Breast epithelium (tissue), 4 donors: Measurements from ENCODE around the gene EPB41L1. TPM values are rescaled to one million over a fixed set of nuclear protein-coding genes. Genes with fewer than 3 reads are reported as not detected.

Source experiments
- DNase-seq, 2 donors: peaks; one replicate each; pipeline ENCODE4 v3.0.0-alpha.2; 2019; ENCODE audit warnings: low spot score in 2 of 2
- H3K27ac ChIP-seq, 2 donors: fragments of 200-600 bp; sonication (generic) in 1 of 2; one replicate each; pipeline ENCODE4 v1.5.1; 2016 to 2019; ENCODE audit warnings: mild to moderate bottlenecking in 1 of 2
- H3K27me3 ChIP-seq, 2 donors: fragments of 200-600 bp; sonication (generic) in 1 of 2; one replicate each; pipeline versions ENCODE4 v1.5.1 to v1.6.0; 2017 to 2019; ENCODE audit warnings: control low read depth in 1 of 2, mild to moderate bottlenecking in 1 of 2
- H3K36me3 ChIP-seq: fragments of 200-600 bp; one replicate; pipeline ENCODE4 v1.5.1; 2019
- H3K4me1 ChIP-seq, 2 donors: fragments of 200-600 bp; sonication (generic); one replicate each; pipeline ENCODE4 v1.5.1; 2016 to 2019; ENCODE audit warnings: control low read depth in 1 of 2
- H3K4me3 ChIP-seq, 3 donors: fragments of 200-600 bp; sonication (generic); 1 replicate in 2 of 3; 2 replicates in 1 of 3; pipeline ENCODE4 v1.5.1; 2016 to 2019; ENCODE audit warnings: mild to moderate bottlenecking in 3 of 3, moderate library complexity in 2 of 3
- H3K9me3 ChIP-seq, 2 donors: fragments of 200-600 bp; sonication (generic) in 1 of 2; one replicate each; pipeline ENCODE4 v1.5.1; 2016 to 2019; ENCODE audit warnings: control low read depth in 1 of 2
- CTCF ChIP-seq, 3 donors: fragments of 450-650 bp; IDR thresholded peaks; one replicate each; pipeline ENCODE4 v1.5.1; 2016 to 2017; ENCODE audit warnings: antibody characterized with exemption in 3 of 3, mild to moderate bottlenecking in 3 of 3, moderate library complexity in 3 of 3
- POLR2A ChIP-seq: fragments of 450-650 bp; IDR thresholded peaks from one replicate; pipeline ENCODE4 v1.6.1; 2016; ENCODE audit warnings: antibody characterized with exemption, mild to moderate bottlenecking, moderate library complexity
- POLR2AphosphoS5 ChIP-seq, 3 donors: sonication (generic); formaldehyde crosslinking; IDR thresholded peaks; one replicate each; pipeline ENCODE4 v1.6.1; 2017; ENCODE audit warnings: antibody characterized with exemption in 3 of 3
- intact Hi-C: fragments of 100-400 bp; cut with DNase I; formaldehyde crosslinking; loops from one replicate; pipeline ENCODE4 v1.15.1; 2023; ENCODE audit warnings: low total_unique reads
- total RNA-seq, 3 donors: library from RNA; depleted of rRNA; stranded (reverse); fragments of >200 nt; gene quantifications; one replicate each; pipeline ENCODE4 v1.1.0, GENCODE V29; 2016

Gene EPB41L1
- total RNA-seq, 3 donors from 2014 or later = 37.0 to 66.4 (median 43.7) TPM

DNA sequence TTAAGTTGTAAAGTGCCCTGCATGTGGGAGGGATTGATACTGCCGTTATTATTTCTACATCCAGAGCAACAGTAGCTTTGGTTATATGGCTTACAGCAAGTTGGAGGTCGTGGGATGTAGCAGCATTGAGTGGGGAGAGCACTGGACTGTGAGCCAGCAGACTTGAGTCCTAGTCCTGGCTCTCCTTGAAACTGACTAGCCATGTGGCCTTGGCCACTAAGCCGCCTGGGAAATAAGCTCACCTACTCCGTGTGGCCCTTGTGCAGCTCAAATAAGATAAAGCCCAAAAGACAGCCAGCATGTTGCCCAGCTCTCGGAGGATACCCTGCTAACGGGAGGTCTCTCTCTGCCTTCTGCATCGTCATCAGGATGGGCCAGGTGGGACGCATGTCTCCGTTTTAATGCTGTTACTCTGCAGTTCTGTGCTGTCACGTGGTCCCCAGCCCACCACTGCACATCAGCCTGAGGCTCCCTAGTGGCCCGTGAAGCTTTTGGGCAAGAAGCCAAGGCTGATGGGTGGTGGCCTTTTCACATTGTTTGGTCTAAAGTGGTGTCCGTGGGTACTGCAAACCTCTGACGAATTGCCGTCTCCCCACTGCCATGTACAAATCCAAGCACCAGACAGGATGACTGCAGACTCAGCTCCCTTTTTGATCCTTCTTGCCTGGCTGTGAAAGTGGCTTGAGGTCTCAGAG lies 7.9 kb downstream of the EPB41L1 start:
- Histone ChIP-seq H3K9me3 (no peaks in the 10 kb centered on the region), H3K27ac (no peak overlapping the region), H3K4me3 (no peak overlapping the region), H3K27me3 (no peaks in the 10 kb centered on the region), H3K4me1 (no peaks in the 10 kb centered on the region), H3K36me3 (no peaks in the 10 kb centered on the region)
- DNase-seq = no peak
- no peak for TF ChIP-seq POLR2AphosphoS5 (IDR thresholded peaks at IDR 0.05)
- no peak for TF ChIP-seq POLR2A
- TF ChIP-seq CTCF (IDR thresholded peaks at IDR 0.05) = no peak
- intact Hi-C loops = no loop called here

- H3K27ac ChIP-seq = no peak overlapping the region
- no peak for TF ChIP-seq POLR2AphosphoS5 (IDR thresholded peaks at IDR 0.05)
- TF ChIP-seq CTCF (IDR thresholded peaks at IDR 0.05) = no peak
- no peak for TF ChIP-seq POLR2A
- DNase-seq = no peak
- no peak overlapping the region for H3K4me3 ChIP-seq
- intact Hi-C loops = no loop called here
- H3K4me1 ChIP-seq = no peaks in the 10 kb centered on the region
- H3K9me3 ChIP-seq = no peaks in the 10 kb centered on the region
- H3K27me3 ChIP-seq = no peaks in the 10 kb centered on the region
- H3K36me3 ChIP-seq = no peaks in the 10 kb centered on the region
Measured at GRCh38 chr20:36167902-36168503, 13.5 kb downstream of the EPB41L1 start.

GRCh38 chr20:36170542-36171215 lies 16.1 kb downstream of the EPB41L1 start:
- no peaks in the 10 kb centered on the region for H3K4me1 ChIP-seq
- intact Hi-C loops = no loop called here
- H3K27ac ChIP-seq = no peak overlapping the region
- TF ChIP-seq POLR2A (no peak), POLR2AphosphoS5 (IDR thresholded peaks at IDR 0.05) (no peak), CTCF (IDR thresholded peaks at IDR 0.05) (no peak)
- no peak for DNase-seq
- no peaks in the 10 kb centered on the region for H3K9me3 ChIP-seq
- H3K27me3 ChIP-seq = no peaks in the 10 kb centered on the region
- H3K4me3 ChIP-seq = no peak overlapping the region
- H3K36me3 ChIP-seq = no peaks in the 10 kb centered on the region

DNA sequence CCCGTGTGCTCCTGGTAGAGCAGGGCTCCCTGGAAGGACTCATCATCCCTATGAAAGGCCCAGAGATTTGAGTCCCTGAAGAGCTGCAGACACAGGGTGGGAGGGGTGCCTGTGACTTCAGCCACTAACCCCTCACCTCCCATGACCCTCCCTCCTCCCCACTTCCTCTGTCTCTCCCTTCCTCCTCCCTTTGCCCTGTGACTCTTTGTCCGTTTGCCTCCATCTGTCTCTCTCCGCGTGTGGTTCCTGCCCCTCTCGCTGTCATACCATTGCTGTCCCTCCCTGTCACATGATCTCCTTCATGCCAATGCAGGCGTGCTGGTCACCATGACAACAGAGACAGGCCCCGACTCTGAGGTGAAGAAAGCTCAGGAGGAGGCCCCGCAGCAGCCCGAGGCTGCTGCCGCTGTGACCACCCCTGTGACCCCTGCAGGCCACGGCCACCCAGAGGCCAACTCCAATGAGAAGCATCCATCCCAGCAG lies 19.0 kb downstream of the EPB41L1 start:
- Histone ChIP-seq H3K27me3 (no peaks in the 10 kb centered on the region), H3K27ac (no peak overlapping the region), H3K4me1 (no peaks in the 10 kb centered on the region), H3K36me3 (peaks cover 4% of the 10 kb centered on the region), H3K9me3 (no peaks in the 10 kb centered on the region), H3K4me3 (no peak overlapping the region)
- no peak for DNase-seq
- TF ChIP-seq CTCF (IDR thresholded peaks at IDR 0.05) (no peak), POLR2A (no peak), POLR2AphosphoS5 (IDR thresholded peaks at IDR 0.05) (no peak)
- intact Hi-C loops = no loop called here

DNA sequence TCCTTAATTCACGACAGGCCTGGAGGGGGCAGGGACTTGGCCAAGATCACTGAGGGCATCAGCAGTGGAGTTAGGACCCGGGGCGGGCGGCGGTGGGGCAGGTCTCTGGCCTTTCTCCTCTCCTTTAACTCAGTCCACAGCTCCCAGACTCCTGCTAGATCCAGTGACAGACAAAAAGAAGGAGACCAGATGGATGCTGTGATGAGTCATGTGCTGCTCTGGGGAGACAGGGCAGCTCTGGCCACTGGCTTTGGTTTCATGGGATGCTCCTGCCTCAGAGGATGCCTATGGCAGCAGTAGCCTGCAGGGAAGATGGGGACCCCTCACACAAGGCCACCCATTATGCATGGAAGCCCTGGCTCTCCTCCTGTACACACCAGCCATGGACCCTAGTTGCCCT lies 20.5 kb downstream of the EPB41L1 start:
- Histone ChIP-seq H3K4me3 (no peak overlapping the region), H3K27me3 (no peaks in the 10 kb centered on the region), H3K36me3 (peaks cover 4% of the 10 kb centered on the region), H3K27ac (no peak overlapping the region), H3K4me1 (no peaks in the 10 kb centered on the region), H3K9me3 (no peaks in the 10 kb centered on the region)
- DNase-seq = no peak
- TF ChIP-seq POLR2AphosphoS5 (IDR thresholded peaks at IDR 0.05) = no peak
- TF ChIP-seq POLR2A = no peak
- intact Hi-C loops = no loop called here
